ENCODE results near the gene TBC1D1. TPM values are rescaled to one million over a fixed set of nuclear protein-coding genes. Genes with fewer than 3 reads are reported as not detected.

Gene TBC1D1
- total RNA-seq, 1 donor from 2014 or later: 96.0 TPM

- peak overlapping the region in 1 of 2 donors; percentile 2 for H3K4me3 ChIP-seq
- intact Hi-C loops (cut with DNase I): no loop called here
- no peaks in the 10 kb centered on the region for H3K9me3 ChIP-seq
- H3K27ac ChIP-seq: peak overlapping the region; percentile 14
- TF ChIP-seq POLR2AphosphoS5 (IDR thresholded peaks at IDR 0.05; ENCODE audit: insufficient read depth in 1 of 2, low read depth in 1 of 2): no peak
- TF ChIP-seq CTCF (IDR thresholded peaks at IDR 0.05): no peak
- no peak for TF ChIP-seq POLR2A (IDR thresholded peaks at IDR 0.05)
- DNase-seq (ENCODE audit: extremely low spot score in 2 of 2): peak in 1 of 2 donors; percentile 40
- H3K4me1 ChIP-seq: peaks cover 39% of the 10 kb centered on the region
- no peaks in the 10 kb centered on the region for H3K36me3 ChIP-seq
- no peaks in the 10 kb centered on the region for H3K27me3 ChIP-seq
These were observed 91.2 kb downstream of the TBC1D1 start for GRCh38 chr4:37981844-37982720.

- H3K9me3 ChIP-seq: no peaks in the 10 kb centered on the region
- H3K4me1 ChIP-seq: peaks cover 38% of the 10 kb centered on the region
- no peak for TF ChIP-seq POLR2AphosphoS5 (IDR thresholded peaks at IDR 0.05; ENCODE audit: insufficient read depth in 1 of 2, low read depth in 1 of 2)
- no peak for TF ChIP-seq POLR2A (IDR thresholded peaks at IDR 0.05)
- no peak for TF ChIP-seq CTCF (IDR thresholded peaks at IDR 0.05)
- peak in 1 of 2 donors; percentile 55 for DNase-seq (ENCODE audit: extremely low spot score in 2 of 2)
- no peak overlapping the region for H3K4me3 ChIP-seq
- no peaks in the 10 kb centered on the region for H3K36me3 ChIP-seq
- peak overlapping the region; percentile 14 for H3K27ac ChIP-seq
- intact Hi-C loops (cut with DNase I): no loop called here
- H3K27me3 ChIP-seq: no peaks in the 10 kb centered on the region
These were observed 91.9 kb downstream of the TBC1D1 start for GRCh38 chr4:37982736-37983135.

GRCh38 chr4:37983951-37984350 is 93.1 kb downstream of the TBC1D1 start:
- TF ChIP-seq POLR2A (IDR thresholded peaks at IDR 0.05) (no peak), POLR2AphosphoS5 (IDR thresholded peaks at IDR 0.05; ENCODE audit: insufficient read depth in 1 of 2, low read depth in 1 of 2) (no peak), CTCF (IDR thresholded peaks at IDR 0.05) (no peak)
- Histone ChIP-seq H3K4me1 (peaks cover 35% of the 10 kb centered on the region), H3K27me3 (no peaks in the 10 kb centered on the region), H3K4me3 (no peak overlapping the region), H3K36me3 (no peaks in the 10 kb centered on the region), H3K27ac (no peak overlapping the region), H3K9me3 (no peaks in the 10 kb centered on the region)
- intact Hi-C loops (cut with DNase I): no loop called here
- DNase-seq (ENCODE audit: extremely low spot score in 2 of 2): no peak

GRCh38 chr4:37985730-37986275 is 94.9 kb downstream of the TBC1D1 start:
- Histone ChIP-seq H3K27me3 (no peaks in the 10 kb centered on the region), H3K9me3 (no peaks in the 10 kb centered on the region), H3K27ac (no peak overlapping the region), H3K4me3 (no peak overlapping the region), H3K4me1 (peaks cover 48% of the 10 kb centered on the region), H3K36me3 (no peaks in the 10 kb centered on the region)
- intact Hi-C loops (cut with DNase I): no loop called here
- no peak for TF ChIP-seq POLR2AphosphoS5 (IDR thresholded peaks at IDR 0.05; ENCODE audit: insufficient read depth in 1 of 2, low read depth in 1 of 2)
- TF ChIP-seq CTCF (IDR thresholded peaks at IDR 0.05): no peak
- TF ChIP-seq POLR2A (IDR thresholded peaks at IDR 0.05): no peak
- DNase-seq (ENCODE audit: extremely low spot score in 2 of 2): peak in 1 of 2 donors; percentile 4

- no peak overlapping the region for H3K4me3 ChIP-seq
- peaks cover 28% of the 10 kb centered on the region for H3K4me1 ChIP-seq
- intact Hi-C loops (cut with DNase I): no loop called here
- no peak overlapping the region for H3K27ac ChIP-seq
- TF ChIP-seq CTCF (IDR thresholded peaks at IDR 0.05) (no peak), POLR2A (IDR thresholded peaks at IDR 0.05) (no peak), POLR2AphosphoS5 (IDR thresholded peaks at IDR 0.05; ENCODE audit: insufficient read depth in 1 of 2, low read depth in 1 of 2) (no peak)
- no peaks in the 10 kb centered on the region for H3K36me3 ChIP-seq
- H3K9me3 ChIP-seq: no peaks in the 10 kb centered on the region
- no peaks in the 10 kb centered on the region for H3K27me3 ChIP-seq
- DNase-seq (ENCODE audit: extremely low spot score in 2 of 2): no peak
These were observed 97.8 kb downstream of the TBC1D1 start for GRCh38 chr4:37988670-37989069.

Data from vagina (tissue), 2 donors.